Nephron progenitor cell (in vitro differentiated cells): Measurements from ENCODE around the gene KMT2C.
"Not testable (repeated sequence)": the region's sequence is repeated elsewhere in the genome, so short reads cannot be mapped to it uniquely, and the experiment has no call there.

Experiments used
- DNase-seq: peaks from one replicate; pipeline ENCODE4 v3.0.0; 2021
- H3K27ac Mint-ChIP-seq: 2 replicates; pipeline ENCODE4 v1.8.0; 2021; ENCODE audit warnings: mild to moderate bottlenecking, moderate library complexity, mixed read lengths
- H3K27me3 Mint-ChIP-seq: 2 replicates; pipeline ENCODE4 v1.8.0; 2021; ENCODE audit warnings: mild to moderate bottlenecking, low read depth, mixed read lengths; ENCODE audit not compliant: poor library complexity
- H3K36me3 Mint-ChIP-seq: 2 replicates; pipeline ENCODE4 v1.8.0; 2021; ENCODE audit warnings: low read depth, mixed read lengths
- H3K4me1 Mint-ChIP-seq: 2 replicates; pipeline ENCODE4 v1.8.0; 2021; ENCODE audit warnings: mixed read lengths
- H3K4me3 Mint-ChIP-seq: 2 replicates; pipeline ENCODE4 v1.8.0; 2021; ENCODE audit warnings: mild to moderate bottlenecking, moderate library complexity, mixed read lengths
- H3K9me3 Mint-ChIP-seq: 2 replicates; pipeline ENCODE4 v1.8.0; 2021; ENCODE audit warnings: mild to moderate bottlenecking, moderate library complexity, mixed read lengths
- TF ChIP-seq, protein P1 (sequence below): fragments of 200-600 bp; sonication (generic); IDR thresholded peaks from 2 replicates; pipeline ENCODE4 v1.5.0; 2021; ENCODE audit warnings: antibody characterized with exemption

The KMT2C gene

DNA sequence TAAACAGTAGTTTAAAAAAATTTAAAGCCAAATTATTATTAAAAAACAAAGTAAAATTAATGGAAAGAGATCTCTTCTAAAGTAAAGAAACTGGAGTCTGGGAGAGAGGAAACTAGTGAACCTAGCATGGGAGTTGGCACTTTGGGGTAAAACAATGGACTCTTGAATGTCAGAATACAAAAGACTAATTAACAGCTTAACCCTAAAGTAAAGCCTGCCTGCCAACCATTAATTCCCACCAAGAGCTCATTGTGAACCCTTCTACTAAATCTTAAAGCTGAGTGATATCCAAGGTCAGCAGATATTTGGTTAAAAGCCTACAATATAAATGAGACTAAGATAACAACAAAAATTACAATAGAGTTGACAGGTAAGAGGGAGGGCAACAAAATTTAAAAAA is 36.5 kb downstream of the KMT2C start:
- H3K36me3 Mint-ChIP-seq = peaks cover 30% of the 10 kb centered on the region
- no peak overlapping the region for H3K27ac Mint-ChIP-seq
- DNase-seq = no peak
- H3K27me3 Mint-ChIP-seq = no peaks in the 10 kb centered on the region
- H3K4me1 Mint-ChIP-seq = peaks cover 1% of the 10 kb centered on the region
- TF ChIP-seq, protein P1, sequence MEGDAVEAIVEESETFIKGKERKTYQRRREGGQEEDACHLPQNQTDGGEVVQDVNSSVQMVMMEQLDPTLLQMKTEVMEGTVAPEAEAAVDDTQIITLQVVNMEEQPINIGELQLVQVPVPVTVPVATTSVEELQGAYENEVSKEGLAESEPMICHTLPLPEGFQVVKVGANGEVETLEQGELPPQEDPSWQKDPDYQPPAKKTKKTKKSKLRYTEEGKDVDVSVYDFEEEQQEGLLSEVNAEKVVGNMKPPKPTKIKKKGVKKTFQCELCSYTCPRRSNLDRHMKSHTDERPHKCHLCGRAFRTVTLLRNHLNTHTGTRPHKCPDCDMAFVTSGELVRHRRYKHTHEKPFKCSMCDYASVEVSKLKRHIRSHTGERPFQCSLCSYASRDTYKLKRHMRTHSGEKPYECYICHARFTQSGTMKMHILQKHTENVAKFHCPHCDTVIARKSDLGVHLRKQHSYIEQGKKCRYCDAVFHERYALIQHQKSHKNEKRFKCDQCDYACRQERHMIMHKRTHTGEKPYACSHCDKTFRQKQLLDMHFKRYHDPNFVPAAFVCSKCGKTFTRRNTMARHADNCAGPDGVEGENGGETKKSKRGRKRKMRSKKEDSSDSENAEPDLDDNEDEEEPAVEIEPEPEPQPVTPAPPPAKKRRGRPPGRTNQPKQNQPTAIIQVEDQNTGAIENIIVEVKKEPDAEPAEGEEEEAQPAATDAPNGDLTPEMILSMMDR = no peak
- H3K9me3 Mint-ChIP-seq = peaks cover 10% of the 10 kb centered on the region
- no peak overlapping the region for H3K4me3 Mint-ChIP-seq

DNA sequence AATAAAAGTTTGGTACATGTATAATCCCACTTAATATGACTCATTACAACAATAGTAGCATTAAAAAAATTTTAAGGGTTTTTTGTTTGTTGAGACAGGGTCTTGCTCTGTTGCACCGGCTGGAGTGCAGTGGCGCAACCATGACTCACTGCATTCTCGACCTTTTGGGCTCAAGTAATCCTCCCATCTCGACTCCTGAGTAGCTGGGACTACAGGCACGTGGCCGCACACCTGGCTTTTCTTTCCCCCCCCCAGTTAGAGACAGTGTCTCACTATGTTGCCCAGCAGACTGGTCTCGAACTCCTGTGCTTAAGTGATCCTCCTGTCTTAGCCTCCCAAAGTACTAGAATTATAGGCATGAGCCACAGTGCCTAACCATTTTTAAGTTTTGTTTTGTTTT is 40.7 kb downstream of the KMT2C start:
- H3K36me3 Mint-ChIP-seq = peaks cover 12% of the 10 kb centered on the region
- H3K4me3 Mint-ChIP-seq = no peak overlapping the region
- H3K27ac Mint-ChIP-seq = no peak overlapping the region
- peaks cover 7% of the 10 kb centered on the region for H3K9me3 Mint-ChIP-seq
- no peaks in the 10 kb centered on the region for H3K27me3 Mint-ChIP-seq
- TF ChIP-seq, protein P1 = no peak
- H3K4me1 Mint-ChIP-seq = peaks cover 6% of the 10 kb centered on the region
- DNase-seq = no peak

DNA sequence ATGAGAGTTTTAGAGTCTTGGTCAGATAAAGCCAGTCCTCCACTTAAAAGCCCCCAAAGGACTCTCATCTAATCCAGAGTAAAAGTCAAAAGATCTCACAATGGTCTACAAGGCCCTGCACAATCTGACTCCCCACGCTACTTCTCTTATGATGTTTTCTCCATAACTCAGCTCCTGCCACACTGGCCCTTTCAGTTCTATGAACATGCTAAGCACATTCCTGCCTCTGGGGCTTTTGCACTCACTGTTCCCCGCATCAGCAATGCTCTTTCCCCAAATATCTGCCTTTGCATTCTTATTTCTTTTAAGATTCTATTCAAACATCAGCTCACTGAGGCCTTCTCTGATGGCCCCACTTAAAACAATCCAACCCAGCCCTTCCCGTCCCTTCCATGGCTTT is 41.6 kb downstream of the KMT2C start:
- H3K27me3 Mint-ChIP-seq, H3K36me3 Mint-ChIP-seq, H3K4me1 Mint-ChIP-seq, H3K9me3 Mint-ChIP-seq, H3K4me3 Mint-ChIP-seq: not testable (repeated sequence)
- H3K27ac Mint-ChIP-seq = peak overlapping the region; percentile 0
- DNase-seq = peak; percentile 20
- TF ChIP-seq, protein P1 = peak; percentile 42

DNA sequence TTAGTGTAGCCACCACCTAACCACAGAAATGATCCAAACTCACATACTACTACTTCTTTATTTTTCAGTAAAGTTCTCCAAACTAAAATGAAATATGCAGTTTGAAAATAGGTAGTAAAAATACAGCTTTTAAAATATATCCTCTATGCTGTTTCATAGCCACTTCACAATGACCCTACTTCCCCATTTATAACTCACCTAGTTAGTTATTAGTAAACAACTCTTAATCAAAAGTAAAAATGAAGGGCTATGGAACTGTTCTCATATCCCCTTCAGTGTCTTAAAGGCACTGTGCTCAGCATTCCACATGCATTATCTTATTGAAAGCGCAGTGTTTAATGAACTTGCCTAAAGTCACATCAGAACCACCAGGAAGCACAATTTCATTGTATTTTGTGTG is 43.5 kb downstream of the KMT2C start:
- Mint-ChIP-seq H3K27me3 (no peaks in the 10 kb centered on the region), H3K4me1 (peaks cover 6% of the 10 kb centered on the region), H3K9me3 (peaks cover 14% of the 10 kb centered on the region), H3K36me3 (peaks cover 5% of the 10 kb centered on the region), H3K27ac (no peak overlapping the region), H3K4me3 (no peak overlapping the region)
- no peak for DNase-seq
- TF ChIP-seq, protein P1 = no peak

DNA sequence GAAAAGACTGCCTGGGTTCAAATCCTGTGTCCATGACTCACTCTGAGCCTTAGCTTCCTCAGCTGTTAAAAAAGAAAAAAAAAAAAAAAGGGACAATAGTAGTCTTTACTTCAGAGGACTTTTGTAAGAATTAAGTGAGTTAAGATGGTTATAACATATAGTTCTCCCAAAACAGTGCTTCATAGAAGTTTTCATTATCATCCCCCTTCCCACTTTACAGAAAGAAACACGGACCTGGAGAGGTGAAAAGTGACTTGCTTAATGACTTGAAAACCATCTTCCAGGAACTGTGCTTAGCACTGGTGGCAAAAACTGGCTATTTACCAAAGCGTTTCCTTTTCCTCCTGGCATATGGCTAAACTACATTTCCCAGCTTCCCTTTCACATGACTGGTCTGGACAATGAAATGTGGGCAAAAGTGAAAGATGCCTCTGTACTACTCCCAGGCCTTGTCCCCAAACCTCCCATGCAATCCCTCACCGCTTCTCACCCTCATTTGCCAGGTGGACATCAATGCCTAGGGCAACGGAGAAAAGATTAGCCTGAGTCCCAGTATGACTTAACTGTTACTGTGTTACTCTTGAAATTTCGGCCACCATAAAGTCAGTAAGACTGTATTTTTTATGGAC is 49.6 kb downstream of the KMT2C start:
- H3K27ac Mint-ChIP-seq, H3K27me3 Mint-ChIP-seq, H3K4me3 Mint-ChIP-seq, H3K4me1 Mint-ChIP-seq, DNase-seq: not testable (repeated sequence)
- peaks cover 20% of the 10 kb centered on the region for H3K9me3 Mint-ChIP-seq
- peaks cover 11% of the 10 kb centered on the region for H3K36me3 Mint-ChIP-seq

DNA sequence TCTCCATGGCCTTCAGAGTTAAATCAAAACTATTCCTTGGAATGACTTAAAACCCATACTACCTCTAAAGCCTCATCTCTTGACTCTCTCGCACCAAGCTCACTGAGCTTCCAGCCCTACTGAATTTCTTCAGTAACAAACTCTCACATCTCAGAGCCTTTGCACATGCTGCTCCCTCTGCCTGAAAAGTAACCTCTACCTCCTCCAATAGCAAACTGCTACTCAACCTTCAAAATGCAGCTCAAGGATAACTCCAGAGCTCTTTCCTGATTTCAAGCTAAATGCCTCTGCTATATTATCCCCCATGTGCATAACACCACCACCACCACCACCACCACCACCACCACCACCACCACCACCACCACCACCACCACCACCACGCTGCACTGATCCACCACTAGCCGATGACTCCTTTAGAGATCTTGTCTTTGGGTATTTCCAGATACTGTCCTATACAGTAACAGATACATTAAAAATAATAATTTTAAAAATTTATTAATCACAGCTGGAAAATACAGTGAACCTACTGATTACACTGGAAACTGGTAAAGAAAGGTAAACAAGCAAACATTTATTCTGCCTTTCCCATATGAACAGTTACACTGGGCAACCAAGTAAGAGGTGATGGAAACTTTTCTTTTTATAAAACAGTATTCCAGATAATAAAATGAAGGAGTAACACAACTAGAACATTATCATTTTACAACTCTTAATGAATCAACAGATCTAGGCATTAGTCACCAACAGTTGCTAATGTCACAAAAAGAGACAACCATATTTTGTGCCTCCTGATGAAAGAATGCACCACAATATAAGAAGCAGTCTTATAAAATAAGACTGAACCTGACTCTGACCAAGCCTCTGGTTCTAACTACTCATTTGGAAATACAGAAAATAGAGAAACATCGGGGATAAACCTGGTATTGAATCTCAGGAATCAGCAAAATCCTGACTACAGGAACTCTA is 51.3 kb downstream of the KMT2C start:
- H3K4me1 Mint-ChIP-seq, DNase-seq, H3K27ac Mint-ChIP-seq, H3K4me3 Mint-ChIP-seq, H3K36me3 Mint-ChIP-seq, H3K27me3 Mint-ChIP-seq: not testable (repeated sequence)
- peaks cover 31% of the 10 kb centered on the region for H3K9me3 Mint-ChIP-seq
